Left renal pelvis (tissue), 4 donors: ENCODE measurements around the gene UBR3. TPM values are rescaled to one million over a fixed set of nuclear protein-coding genes. Genes with fewer than 3 reads are reported as not detected.

Source experiments
- DNase-seq, 4 donors: peaks; one replicate each; pipeline ENCODE4 v3.0.0-alpha.2; 2013; ENCODE audit warnings: low read depth in 4 of 4, low spot score in 3 of 4
- polyA plus RNA-seq, 4 donors: library from polyadenylated mRNA; unstranded; fragments of 120-200 nt; gene quantifications; one replicate each; pipeline ENCODE4 v1.2.1, GENCODE V29; 2013; ENCODE audit not compliant: insufficient read length in 4 of 4

UBR3 gene
- polyA plus RNA-seq, 4 donors, result 39.4 to 44.2 (median 40.9) TPM

DNA sequence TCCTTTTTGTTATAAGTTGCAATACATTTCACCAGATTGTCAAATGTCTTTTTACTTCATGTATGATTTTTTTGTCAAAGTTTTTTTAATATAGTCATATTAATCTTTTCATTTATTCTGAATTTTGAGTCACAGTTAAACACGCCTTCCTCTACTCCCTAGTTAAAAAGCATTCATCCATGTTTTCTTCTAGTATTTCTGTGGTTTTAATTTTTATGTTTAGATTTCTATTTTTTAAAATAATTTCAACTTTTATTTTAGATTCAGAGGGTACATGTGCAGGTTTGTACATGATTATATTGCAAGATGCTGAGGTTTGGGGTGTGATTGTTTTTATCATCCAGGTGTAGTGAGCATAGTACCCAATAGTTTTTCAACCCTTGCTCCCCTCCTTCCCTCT, 204.0 kb downstream of the UBR3 start:
- DNase-seq, result no peak

DNA sequence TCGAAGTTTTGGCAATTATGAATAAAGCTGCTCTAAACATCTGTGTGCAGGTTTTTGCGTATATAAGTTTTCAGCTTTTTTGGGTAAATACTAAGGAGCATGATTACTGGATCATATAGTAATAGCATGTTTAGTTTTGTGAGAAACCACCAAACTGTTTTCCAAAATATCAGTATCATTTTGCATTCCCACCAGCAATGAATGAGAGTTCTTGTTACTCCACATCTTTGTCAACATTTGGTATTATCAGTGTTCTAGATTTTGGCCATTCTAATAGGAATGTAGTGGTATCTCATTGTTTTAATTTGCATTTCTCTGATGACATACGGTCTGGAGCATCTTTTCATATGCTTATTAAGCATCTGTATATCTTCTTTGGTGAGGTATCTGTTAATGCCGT, 207.3 kb downstream of the UBR3 start:
- DNase-seq, result no peak

DNA sequence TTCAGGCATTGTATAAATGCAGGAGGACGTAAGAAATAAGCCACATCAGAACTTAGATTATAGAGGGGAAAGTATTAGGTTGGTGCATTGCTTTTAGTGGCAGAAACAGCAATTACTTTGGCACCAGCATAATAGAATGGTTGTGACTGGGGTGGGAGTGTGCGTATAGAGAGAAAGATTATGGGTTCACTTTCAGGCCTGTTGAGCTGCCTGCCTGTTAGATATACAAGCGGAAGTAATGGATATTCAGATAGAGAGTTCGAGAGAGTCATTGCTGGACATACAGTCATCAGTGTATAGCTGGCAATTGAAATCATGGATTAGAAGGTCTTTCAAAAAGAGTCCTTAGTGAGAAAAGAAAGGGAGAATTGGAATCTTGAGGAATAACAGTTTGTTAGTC, 211.5 kb downstream of the UBR3 start:
- no peak for DNase-seq

DNA sequence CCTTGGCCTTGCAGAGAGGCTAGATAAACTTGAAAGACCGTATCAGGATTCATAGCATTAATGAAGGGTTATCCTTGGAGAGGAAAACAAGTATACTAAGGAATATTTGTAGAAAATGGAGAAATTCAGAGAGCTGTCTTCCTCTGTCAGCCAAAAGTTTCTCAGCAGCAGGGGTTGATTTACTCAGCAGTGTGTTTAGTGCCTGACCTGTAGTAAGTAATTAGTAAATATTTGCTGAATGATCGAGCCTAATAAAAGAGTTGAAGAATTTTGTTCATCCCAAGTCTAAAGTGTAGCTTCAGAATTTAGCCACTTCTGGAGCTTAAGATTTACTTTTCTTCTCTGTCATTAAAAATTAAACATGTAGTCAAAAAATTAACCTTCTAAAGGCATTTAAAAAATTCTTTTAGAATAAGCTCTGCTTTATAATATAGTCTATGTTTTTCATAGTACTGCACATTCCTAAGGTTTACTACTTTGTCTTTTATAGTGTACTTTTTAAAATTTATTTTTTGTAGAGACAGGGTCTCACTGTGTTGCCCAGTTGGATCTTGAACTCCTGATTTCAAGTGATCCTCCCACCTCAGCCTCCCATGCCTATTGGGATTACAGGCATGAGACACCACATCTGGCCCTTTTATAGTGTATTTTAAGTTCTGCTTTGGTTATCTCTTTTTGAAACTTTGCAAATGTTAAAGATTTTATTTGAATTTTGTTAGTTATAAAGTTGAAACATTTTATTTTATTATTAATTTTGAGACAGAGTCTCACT, 212.3 kb downstream of the UBR3 start:
- DNase-seq, result no peak

DNA sequence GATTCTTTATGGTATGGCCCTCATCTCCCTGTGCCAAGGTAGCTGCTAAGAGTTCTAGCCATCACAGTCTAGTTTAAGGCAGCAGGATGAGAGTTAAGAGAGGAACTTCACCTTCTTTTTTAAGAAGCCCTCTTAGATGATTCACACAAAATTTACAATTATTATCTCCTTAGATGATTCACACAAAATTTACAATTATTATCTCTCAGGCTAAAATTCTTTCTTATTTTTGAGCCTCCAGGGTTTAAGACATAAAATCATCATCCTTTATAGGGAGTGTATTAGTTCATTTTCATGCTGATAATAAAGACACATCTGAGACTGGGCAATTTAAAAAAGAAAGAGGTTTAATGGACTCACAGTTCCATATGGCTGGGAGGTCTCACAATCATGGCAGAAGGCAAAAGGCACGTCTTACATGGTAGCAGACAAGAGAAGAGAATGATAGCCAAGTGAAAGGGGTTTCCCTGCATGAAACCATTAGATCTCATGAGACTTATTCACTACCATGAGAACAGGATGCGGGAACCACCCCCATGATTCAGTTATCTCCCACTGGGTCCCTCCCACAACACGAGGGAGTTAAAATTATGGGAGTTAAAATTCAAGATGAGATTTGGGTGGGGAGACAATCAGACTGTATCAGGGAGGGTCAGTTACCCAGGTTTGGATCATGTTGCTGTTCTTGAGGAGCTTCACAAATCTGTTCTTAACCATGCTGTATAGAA, 217.7 kb downstream of the UBR3 start:
- no peak for DNase-seq

DNA sequence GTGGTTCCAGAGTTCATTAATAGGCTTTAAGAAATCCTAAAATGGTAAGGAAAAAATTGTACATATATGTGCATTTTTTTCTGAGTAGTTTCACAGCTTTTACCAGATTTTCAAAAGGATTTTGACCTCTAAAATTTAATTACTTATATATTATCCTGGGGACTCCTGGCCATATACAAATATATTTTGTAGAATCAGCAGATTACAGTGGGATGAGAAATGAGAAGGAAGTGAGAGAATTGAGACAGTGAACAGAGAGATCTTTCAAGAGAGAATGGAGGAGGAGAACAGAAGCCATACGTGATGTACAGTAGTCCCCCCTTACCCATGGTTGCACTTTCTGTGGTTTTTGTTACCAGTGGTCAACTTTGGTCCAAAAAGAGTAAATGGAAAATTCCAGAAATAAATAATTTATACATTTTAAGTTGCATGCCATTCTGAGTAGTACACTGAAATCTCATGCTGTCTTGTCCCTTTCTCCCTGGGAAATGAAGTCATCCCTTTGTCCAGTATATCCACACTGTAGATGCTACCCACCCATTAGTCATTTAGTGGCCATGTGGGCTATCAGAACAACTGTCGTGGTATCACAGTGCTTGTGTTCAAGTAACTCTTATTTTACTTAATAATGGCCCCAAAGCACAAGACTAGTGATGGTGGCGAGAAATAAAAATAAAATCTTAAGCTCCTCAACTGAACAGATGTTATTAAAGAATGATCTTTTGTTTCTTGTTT, 220.2 kb downstream of the UBR3 start:
- no peak for DNase-seq

DNA sequence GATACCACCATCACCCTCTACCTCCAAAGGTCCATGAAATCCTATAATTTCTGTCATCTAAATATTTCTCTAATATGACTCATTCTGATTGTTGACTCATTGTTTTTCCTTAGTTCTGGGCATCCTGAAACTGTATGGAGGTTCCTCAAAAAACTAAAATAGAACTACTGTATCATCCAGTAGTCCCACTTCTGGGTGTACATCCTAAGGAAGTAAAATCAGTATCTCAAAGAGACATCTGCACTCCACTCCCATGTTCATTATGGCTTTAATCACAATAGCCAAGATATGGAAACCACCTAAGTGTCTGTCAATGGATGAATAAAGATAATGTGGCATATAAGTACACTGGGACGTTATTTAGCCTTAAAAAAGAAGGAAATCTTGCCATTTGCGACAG, 224.9 kb downstream of the UBR3 start:
- DNase-seq, result no peak

DNA sequence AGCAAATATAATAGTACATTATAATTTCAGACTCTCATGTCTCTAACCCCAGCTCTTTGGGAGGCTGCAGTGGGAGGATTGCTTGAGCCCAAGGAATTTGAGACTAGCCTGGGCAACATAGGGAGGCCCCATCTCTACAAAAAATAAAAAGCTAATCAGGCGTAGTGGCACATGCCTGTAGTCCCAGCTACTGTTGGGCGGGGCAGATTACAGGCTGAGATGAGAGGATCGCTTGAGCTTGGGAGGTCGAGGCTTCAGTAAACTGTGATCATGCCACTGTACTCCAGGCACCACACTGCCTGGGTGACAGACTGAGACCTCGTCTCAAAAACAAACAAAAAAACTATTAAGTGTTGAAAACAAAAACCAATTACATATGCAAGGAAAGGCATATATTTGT, 227.7 kb downstream of the UBR3 start:
- no peak for DNase-seq

DNA sequence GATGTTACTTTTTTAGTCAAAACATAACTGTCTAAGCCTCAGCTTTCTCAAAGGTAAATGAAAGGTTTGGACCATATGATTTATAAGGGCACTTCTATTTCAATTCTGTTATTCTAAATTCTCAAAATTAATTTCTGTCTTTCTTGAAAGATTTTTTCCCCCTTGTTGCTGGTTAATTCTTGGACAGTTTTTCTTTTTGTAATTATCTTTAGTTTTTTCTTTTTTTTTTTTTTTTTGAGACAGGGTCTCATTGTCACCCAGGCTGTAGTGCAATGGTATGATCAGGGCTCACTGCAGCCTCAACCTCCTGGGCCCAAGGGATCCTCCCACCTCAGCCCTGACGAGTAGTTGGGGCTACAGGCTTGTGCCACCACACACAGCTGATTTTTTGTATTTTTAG, 229.6 kb downstream of the UBR3 start:
- no peak for DNase-seq

DNA sequence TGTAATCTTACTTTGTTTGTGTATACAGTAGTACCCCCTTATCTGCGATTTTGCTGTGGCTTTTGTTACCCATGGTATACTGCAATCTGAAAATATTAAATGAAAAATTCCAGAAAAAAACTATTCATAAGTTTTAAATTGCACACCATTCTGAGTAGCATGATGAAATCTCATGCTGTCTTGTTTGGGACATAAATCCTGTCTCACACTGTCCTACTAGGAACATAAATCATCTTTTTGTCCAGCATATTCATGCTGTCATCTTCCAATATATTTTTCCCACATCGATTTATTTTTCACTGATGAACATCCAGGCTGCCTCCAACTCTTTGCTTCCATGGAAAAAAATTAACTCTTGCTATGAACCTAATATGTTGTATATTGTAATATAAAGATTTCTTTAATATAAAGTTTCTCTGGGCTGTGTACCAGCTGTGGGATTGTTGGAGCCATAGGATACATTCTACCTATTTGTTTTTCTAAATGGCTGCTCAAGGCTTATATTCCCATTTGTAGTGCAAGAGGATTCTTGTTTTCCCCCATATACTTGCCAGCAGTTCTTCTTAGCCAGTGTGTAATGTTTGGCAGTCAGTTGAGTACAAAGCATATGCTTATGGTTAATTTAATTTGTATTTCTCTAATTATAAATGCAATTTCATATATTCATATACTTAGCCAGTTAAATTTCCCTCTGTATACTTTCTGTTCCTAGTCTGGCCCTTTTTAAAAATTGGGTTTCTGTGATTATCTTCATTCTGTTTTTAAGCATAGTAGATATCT, 236.4 kb downstream of the UBR3 start:
- DNase-seq, result no peak

DNA sequence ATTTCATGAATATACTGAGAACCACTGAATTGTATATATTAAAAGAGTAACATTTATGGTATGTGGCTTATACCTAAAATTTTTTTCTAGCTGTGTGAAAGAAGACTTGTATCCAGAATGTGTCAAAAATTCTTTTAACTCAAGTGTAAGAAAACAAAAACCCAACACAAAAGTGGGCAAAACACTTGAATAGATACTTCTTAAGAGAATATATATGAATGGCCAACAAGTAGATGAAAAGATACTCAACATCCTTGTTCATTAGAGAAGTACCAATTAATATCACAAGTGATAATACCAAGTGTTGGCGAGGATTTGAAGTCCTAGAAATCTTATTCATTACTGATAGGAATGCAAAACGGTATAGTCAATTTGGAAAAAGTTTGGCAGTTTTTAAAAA, 243.5 kb downstream of the UBR3 start:
- DNase-seq, result no peak

DNA sequence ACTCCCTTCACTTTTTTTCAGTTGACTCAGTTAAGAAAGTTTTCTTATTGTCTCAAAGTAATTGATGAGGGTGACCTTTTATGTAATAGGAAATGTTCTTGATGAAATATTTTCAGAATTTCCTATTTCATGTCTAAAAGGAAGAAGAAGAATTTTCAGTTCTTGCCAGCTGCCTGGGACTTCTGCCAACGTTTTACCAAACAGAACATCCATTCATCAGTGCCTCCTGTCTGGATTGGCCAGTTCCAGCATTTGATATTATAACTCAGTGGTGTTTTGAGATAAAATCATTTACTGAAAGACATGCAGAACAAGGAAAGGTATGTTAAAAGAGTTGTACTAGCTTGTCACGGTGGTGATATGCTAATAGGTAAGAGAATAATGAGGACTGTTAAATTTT, 246.0 kb downstream of the UBR3 start:
- peak in 1 of 4 donors; percentile 2 for DNase-seq

DNA sequence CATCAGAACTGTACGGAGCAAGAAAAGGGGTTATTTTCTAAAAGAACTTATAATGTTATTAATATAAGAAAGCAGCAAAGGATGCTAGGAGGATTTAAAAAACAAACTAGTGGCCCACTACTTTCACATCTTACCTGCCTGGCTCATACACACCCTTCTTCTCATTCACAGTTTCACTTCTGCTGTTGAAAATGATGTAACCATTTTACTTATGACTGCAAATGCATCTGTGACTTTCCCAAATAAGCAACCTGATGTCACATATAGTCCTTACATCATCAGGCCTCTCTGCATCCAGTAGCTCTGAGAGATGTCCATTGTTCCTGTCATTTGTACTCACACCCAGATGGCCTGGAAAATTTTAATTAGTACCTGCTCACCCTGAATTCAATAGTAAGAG, 248.9 kb downstream of the UBR3 start:
- no peak for DNase-seq

DNA sequence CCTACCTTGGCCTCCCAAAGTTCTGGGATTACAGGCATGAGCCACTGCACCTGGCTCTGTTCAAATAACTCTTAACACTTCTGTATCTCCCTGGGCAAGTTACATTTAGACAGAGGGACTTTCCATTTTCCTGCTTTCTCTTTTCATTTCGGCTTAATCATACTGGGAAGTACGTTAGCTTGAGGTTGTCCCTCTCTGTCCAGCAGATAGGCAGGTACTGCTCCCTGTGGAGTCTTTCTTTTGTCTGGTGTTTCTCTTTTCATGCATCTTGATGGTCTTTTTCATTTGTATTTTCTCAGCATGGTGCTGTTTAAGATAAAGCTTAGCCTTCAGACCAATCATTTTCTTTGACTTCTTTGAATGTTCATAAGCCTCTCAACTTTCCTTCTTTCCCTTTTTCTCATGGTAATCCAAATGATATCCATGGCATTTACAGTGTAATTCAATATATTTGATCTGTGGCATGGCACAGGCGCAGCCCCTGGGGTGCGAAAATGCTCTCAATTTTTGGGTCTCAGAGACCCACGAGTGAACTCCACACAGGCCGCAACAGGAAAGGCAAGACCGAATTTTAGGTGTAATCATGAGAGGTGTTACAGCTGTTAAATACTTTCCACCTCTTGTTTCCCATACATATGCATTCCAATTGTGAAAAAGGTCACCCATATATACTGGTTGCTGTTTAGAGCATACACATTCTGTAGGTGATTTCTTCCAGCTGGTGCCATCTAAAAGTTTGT, 250.7 kb downstream of the UBR3 start:
- DNase-seq, result no peak

DNA sequence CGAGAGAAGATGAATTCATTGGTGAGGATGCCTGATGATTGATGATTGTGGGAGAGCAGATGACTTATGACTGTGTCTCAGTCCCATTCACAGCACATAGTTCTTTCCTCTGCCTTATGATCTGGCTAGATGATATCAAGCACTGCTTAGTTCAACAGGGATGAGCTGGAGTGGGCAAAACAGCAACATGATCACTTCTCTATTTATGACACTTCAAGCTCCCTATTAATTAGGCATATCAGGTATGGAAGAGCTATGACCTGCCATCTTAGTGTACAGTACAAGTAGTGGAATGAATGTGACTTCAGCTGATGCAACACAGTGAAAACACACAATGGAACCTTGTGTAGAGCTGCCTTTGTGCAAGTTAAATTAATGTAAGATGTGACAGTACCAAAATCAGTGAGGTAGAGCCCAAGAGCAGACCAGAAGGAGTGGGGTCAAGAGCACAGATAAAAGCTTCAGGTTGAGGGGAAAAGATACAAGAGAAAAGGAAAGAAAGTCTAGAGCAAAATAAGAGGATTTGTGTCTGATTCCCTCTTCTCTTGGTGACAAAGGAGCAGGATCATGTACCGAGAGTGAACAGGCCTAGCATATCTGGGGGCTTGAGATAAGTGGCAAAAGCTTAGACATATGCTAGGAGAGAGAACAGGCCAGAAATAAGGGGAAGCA, 257.7 kb downstream of the UBR3 start:
- no peak for DNase-seq

DNA sequence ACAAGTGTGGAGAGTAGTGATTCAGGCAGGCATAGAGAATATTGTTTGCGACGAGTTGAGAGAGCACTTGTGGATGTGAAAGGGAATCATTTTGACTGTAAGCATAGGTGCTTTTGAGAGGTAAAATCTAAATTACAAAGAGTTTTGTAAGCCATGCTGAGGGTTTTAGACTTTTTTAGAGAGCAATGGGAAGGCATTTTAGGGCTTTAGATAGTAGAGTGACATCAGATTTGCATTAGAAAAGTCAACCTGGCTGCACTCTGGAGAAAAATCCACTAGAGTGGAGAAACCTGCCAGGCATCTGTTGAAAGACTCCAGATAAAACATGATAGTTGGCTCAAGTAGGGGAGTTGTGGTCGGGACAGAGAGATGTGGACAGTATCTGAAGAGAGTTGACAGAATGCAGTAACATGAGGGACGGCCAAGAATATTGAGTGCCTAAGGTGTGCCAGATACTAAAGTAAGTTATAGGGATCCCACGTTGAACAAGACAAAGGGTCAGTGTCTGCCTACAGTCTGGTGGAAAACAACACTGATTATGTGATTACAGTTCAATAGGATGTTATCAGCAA, 258.9 kb downstream of the UBR3 start:
- no peak for DNase-seq

DNA sequence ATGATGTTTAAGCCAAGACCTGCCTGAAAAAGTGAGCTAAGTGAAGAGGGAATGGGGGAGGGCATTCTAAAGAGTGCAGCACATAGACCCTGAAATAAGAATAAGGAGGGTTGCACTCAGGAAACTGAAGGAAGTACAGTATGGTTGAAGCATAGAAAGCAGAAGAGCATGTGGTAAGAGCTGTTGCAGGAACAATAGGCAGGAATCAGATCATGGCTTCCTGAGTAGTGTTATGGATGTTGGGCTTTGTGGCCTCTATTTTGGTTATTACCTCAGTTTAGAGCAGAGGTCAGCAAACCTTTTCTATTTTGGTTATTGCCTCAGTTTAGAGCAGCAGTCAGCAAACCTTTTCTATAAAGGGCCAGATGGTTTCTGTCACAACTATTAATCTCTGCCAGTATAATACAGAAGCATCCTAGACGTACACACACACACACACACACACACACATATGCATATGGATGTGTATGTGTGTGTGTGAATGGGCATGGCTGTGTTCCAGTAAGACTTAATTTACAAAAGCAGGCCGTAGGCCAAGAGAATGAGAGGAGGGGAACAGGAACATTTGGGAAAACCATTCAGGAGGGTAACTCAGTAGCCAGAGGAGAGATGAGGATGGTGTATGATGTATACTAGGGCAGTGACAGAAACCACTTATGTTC, 259.6 kb downstream of the UBR3 start:
- no peak for DNase-seq

DNA sequence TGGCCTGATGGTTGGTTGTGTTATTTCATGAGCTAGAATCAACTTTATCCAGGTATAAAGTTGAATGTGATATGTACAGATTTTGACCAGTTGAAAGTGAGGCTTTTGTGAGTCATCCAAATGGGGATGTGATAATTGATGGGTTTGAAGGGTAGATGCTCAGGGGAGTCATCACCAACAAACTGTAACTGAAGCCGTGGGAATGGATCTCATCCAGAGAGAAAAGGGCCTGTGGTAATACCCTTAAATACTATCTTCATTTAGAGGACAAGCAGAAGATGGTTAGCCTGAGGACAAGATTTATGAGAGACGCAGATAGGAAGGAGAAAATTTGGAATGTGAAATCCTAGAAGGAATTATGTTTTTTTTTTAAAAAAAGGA, 260.1 kb downstream of the UBR3 start:
- no peak for DNase-seq

DNA sequence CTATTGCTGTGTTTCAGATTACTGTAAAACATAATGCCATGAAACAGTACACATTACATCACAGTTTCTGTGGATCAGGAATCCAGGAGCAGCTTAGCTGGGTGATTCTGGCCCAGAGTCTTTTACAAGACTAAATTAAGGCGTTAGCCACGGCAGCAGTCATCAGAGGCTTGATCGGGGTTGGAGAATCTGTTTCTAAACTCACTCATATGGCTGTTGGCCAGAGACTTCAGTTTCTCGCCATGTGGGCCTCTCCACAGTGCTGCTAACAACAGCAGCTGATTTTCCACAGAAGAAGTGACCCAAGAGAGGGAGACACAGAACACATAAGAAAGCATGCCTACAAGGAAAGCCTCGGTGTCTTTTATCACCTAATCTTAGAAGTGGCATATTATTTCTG, 261.5 kb downstream of the UBR3 start:
- DNase-seq, result no peak
